SK-N-MC (cell line): ENCODE data around the gene PSMB4.

ENCODE experiments used
- EZH2 ChIP-seq: fragments of 200-600 bp; sonication (generic); IDR thresholded peaks from one replicate; pipeline ENCODE4 v1.6.1; 2017; ENCODE audit warnings: antibody characterized with exemption
- POLR2AphosphoS5 ChIP-seq: IDR thresholded peaks from 2 replicates; pipeline ENCODE4 v1.6.1; 2012; ENCODE audit warnings: mild to moderate bottlenecking, low read depth, low read length, borderline replicate concordance

GRCh38 chr1:151403612-151404011 is 4.2 kb downstream of the PSMB4 start:
- TF ChIP-seq EZH2 = no peak
- no peak for TF ChIP-seq POLR2AphosphoS5
